ENCODE results near the gene ERLEC1.
"Not testable (repeated sequence)": the region's sequence is repeated elsewhere in the genome, so short reads cannot be mapped to it uniquely, and the experiment has no call there.

GRCh38 chr2:53829980-53830290 is 43.1 kb downstream of the ERLEC1 start:
- TF ChIP-seq CTCF, POLR2A, EP300, POLR2AphosphoS5 (IDR thresholded peaks at IDR 0.05): not testable (repeated sequence)
